GM12878 (cell line): ENCODE measurements around the gene PLCG2. TPM values are rescaled to one million over a fixed set of nuclear protein-coding genes. Genes with fewer than 3 reads are reported as not detected.

Experiments
- ATF2 ChIP-seq: IDR thresholded peaks from 2 replicates; pipeline ENCODE4 v1.6.1; 2012; ENCODE audit warnings: low read length, inconsistent platforms
- BMI1 ChIP-seq: fragments of 450-650 bp; IDR thresholded peaks from 2 replicates; pipeline ENCODE4 v1.6.1; 2016; ENCODE audit warnings: mild to moderate bottlenecking, moderate library complexity, borderline replicate concordance
- E2F8 ChIP-seq: fragments of 450-650 bp; IDR thresholded peaks from 2 replicates; pipeline ENCODE4 v1.6.1; 2018; ENCODE audit warnings: mild to moderate bottlenecking, low read depth, moderate library complexity; ENCODE audit not compliant: partially characterized antibody
- ETV6 ChIP-seq, 2 experiments: fragments of 450-650 bp in 1 of 2; IDR thresholded peaks in 1 of 2; conservative IDR thresholded peaks in 1 of 2; 2 replicates each; pipeline ENCODE4 v1.6.1; 2014; ENCODE audit warnings: antibody characterized with exemption in 1 of 2, borderline replicate concordance in 1 of 2, low read depth in 1 of 2, mild to moderate bottlenecking in 1 of 2, moderate library complexity in 1 of 2
- NR2C1 ChIP-seq: fragments of 450-650 bp; IDR thresholded peaks from 2 replicates; pipeline ENCODE4 v1.6.1; 2017; ENCODE audit warnings: antibody characterized with exemption, mild to moderate bottlenecking, moderate library complexity
- POLR2AphosphoS2 ChIP-seq: IDR thresholded peaks from 2 replicates; pipeline ENCODE4 v1.6.1; 2011; ENCODE audit warnings: low read depth, mild to moderate bottlenecking, low read length, improper control_type of control experiment, moderate library complexity
- PRDM15 ChIP-seq: fragments of 450-650 bp; formaldehyde crosslinking; IDR thresholded peaks from 2 replicates; pipeline ENCODE4 v1.4.0; 2020; ENCODE audit warnings: mild to moderate bottlenecking, moderate library complexity
- SMAD1 ChIP-seq: fragments of 450-650 bp; IDR thresholded peaks from 2 replicates; pipeline ENCODE4 v1.6.1; 2018; ENCODE audit warnings: mild to moderate bottlenecking, low read depth; ENCODE audit not compliant: partially characterized antibody
- TBL1XR1 ChIP-seq: IDR thresholded peaks from 2 replicates; pipeline ENCODE4 v1.6.1; 2012; ENCODE audit warnings: low read depth, low read length, improper control_type of control experiment
- ZBTB4 ChIP-seq: fragments of 450-650 bp; formaldehyde crosslinking; IDR thresholded peaks from 2 replicates; pipeline ENCODE4 v1.4.0; 2022; ENCODE audit warnings: mild to moderate bottlenecking, moderate library complexity
- ZNF687 ChIP-seq: fragments of 450-650 bp; IDR thresholded peaks from 2 replicates; pipeline ENCODE4 v1.6.1; 2017; ENCODE audit warnings: mild to moderate bottlenecking, moderate library complexity
- polyA plus RNA-seq, 11 experiments: library from polyadenylated mRNA; depleted of rRNA in 4 of 11; unstranded in 6 of 11; stranded (reverse) in 5 of 11; fragments of >200 nt; fragmentation: Nextera tagmentation in 4 of 11; fragmentation: Illumina TruSeq in 1 of 11; extraction: Ambion mirVana in 4 of 11; extraction: Trizol in 1 of 11; gene quantifications; 1 replicate in 1 of 11; 2 replicates in 10 of 11; pipeline versions ENCODE4 v1.2.1 to v1.2.3, GENCODE V29; 2011 to 2016; ENCODE audit warnings: inconsistent platforms in 2 of 11, missing spikeins in 2 of 11, low read depth in 1 of 11
- total RNA-seq, 4 experiments: library from RNA; depleted of rRNA in 3 of 4; stranded (reverse); fragments of >200 nt in 3 of 4; fragmentation: Illumina TruSeq in 1 of 4; extraction: Trizol in 1 of 4; gene quantifications; 2 replicates each; pipeline versions ENCODE4 v1.2.1 to v1.2.3, GENCODE V29; 2013 to 2021

The PLCG2 gene
- total and polyA plus RNA-seq, 10 of the 15 experiments (the other 5 are each of a cell fraction or from before 2014, with no cell fraction given), result 47.6 to 256 (median 149) TPM

GRCh38 chr16:81821436-81822128, 42.5 kb downstream of the PLCG2 start (continued):
- no peak for TF ChIP-seq SMAD1
- peak; percentile 72 for TF ChIP-seq POLR2AphosphoS2
- TF ChIP-seq NR2C1, result no peak
- peak; percentile 92 for TF ChIP-seq TBL1XR1
- no peak for TF ChIP-seq ATF2
- no peak for TF ChIP-seq E2F8
- TF ChIP-seq ZBTB4 (CRISPR knock-in tag), result no peak
- TF ChIP-seq PRDM15, result no peak
- TF ChIP-seq BMI1, result no peak
- peak in 1 of 2 experiments; percentile 61; a peak in 1 of 4 replicates for TF ChIP-seq ETV6 (conservative IDR thresholded peaks at IDR 0.05 in 1 of 2, IDR thresholded peaks at IDR 0.05 in 1 of 2; ENCODE audit: borderline replicate concordance in 1 of 2, low read depth in 1 of 2)
- TF ChIP-seq ZNF687, result peak; percentile 63
